ENCODE data around the gene DCLK2.

DNA sequence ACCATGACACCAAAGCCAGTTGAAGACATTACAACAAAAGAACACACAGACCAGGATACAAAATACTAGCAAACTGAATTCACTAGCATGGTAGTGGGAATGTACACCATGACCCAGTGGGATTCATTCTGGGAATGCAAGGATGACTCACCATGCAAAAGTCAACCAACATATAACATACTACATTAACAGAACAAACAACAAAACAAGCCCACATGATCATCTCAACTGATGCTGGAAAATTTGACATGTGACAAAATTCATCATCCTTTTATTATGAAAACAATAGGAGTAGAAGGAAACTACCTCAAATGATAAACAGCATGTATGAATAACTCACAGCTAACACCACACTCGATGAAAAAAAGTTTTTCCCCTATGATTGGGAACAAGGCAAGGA lies 190.2 kb downstream of the DCLK2 start:
- TF ChIP-seq, protein P1, sequence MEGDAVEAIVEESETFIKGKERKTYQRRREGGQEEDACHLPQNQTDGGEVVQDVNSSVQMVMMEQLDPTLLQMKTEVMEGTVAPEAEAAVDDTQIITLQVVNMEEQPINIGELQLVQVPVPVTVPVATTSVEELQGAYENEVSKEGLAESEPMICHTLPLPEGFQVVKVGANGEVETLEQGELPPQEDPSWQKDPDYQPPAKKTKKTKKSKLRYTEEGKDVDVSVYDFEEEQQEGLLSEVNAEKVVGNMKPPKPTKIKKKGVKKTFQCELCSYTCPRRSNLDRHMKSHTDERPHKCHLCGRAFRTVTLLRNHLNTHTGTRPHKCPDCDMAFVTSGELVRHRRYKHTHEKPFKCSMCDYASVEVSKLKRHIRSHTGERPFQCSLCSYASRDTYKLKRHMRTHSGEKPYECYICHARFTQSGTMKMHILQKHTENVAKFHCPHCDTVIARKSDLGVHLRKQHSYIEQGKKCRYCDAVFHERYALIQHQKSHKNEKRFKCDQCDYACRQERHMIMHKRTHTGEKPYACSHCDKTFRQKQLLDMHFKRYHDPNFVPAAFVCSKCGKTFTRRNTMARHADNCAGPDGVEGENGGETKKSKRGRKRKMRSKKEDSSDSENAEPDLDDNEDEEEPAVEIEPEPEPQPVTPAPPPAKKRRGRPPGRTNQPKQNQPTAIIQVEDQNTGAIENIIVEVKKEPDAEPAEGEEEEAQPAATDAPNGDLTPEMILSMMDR (IDR thresholded peaks at IDR 0.05; ENCODE audit: control extremely low read depth in 1 of 3, insufficient read depth in 1 of 3, low read depth in 1 of 3, low read length in 3 of 3), result no peak
- TF ChIP-seq RAD21 (IDR thresholded peaks at IDR 0.05 in 1 of 2, conservative IDR thresholded peaks at IDR 0.05 in 1 of 2; ENCODE audit: low read depth in 2 of 2, low read length in 2 of 2) (no peak), POLR2A (IDR thresholded peaks at IDR 0.05; ENCODE audit: control extremely low read depth in 1 of 2, low read depth in 2 of 2, low read length in 2 of 2) (no peak), TAF1 (IDR thresholded peaks at IDR 0.05; ENCODE audit: low read depth, low read length) (no peak), ZNF274 (IDR thresholded peaks at IDR 0.05; ENCODE audit: borderline replicate concordance, extremely low read depth, low read length) (no peak), CEBPB (IDR thresholded peaks at IDR 0.05; ENCODE audit: low read depth, low read length) (no peak), SUZ12 (IDR thresholded peaks at IDR 0.05; ENCODE audit: low read length) (no peak), POLR2AphosphoS5 (IDR thresholded peaks at IDR 0.05; ENCODE audit: low read depth, low read length) (no peak), CHD1 (IDR thresholded peaks at IDR 0.05; ENCODE audit: low read depth, low read length) (no peak), MAFK (IDR thresholded peaks at IDR 0.05; ENCODE audit: low read depth, low read length) (no peak), JUND (IDR thresholded peaks at IDR 0.05; ENCODE audit: low read length) (no peak), GABPA (IDR thresholded peaks at IDR 0.05; ENCODE audit: borderline replicate concordance, insufficient read depth, low read length) (no peak)
